ENCODE data around the gene TRMT112. TPM values are rescaled to one million over a fixed set of nuclear protein-coding genes. Genes with fewer than 3 reads are reported as not detected.

TRMT112 gene
- total RNA-seq (172 TPM), polyA plus RNA-seq (ENCODE audit: insufficient read depth, low read depth, low replicate concordance) (291 TPM)
- long read RNA-seq, donor 1, transcript TRMT112-204 (2 exons, 559 nt) = minor isoform, 5 of 493 reads
- long read RNA-seq, donor 1, transcript TRMT112-203 (3 exons, 823 nt) = minor isoform, 10 of 493 reads
- long read RNA-seq, donor 1, transcript TRMT112-206 (4 exons, 1,106 nt) = major isoform, 145 of 493 reads
- long read RNA-seq, donor 1, partial matches to known transcripts = 145 of 493 reads
- long read RNA-seq, donor 1, other reads (novel, unspliced or antisense) = 178 of 493 reads
- long read RNA-seq, donor 2, transcript TRMT112-206 (4 exons, 1,106 nt) = major isoform, 137 of 534 reads
- long read RNA-seq, donor 2, transcript TRMT112-204 (2 exons, 559 nt) = minor isoform, 8 of 534 reads
- long read RNA-seq, donor 2, transcript TRMT112-203 (3 exons, 823 nt) = minor isoform, 15 of 534 reads
- long read RNA-seq, donor 2, transcript TRMT112-205 (3 exons, 659 nt) = minor isoform, 9 of 534 reads
- long read RNA-seq, donor 2, partial matches to known transcripts = 327 of 534 reads
- long read RNA-seq, donor 2, other reads (novel, unspliced or antisense) = 37 of 534 reads
- long read RNA-seq, donor 3, transcript TRMT112-206 (4 exons, 1,106 nt) = major isoform, 199 of 231 reads
- long read RNA-seq, donor 3, transcript TRMT112-204 (2 exons, 559 nt) = minor isoform, 8 of 231 reads
- long read RNA-seq, donor 3, transcript TRMT112-203 (3 exons, 823 nt) = minor isoform, 10 of 231 reads
- long read RNA-seq, donor 3, transcript TRMT112-205 (3 exons, 659 nt) = minor isoform, 9 of 231 reads
- long read RNA-seq, donor 3, partial matches to known transcripts = 0 of 231 reads
- long read RNA-seq, donor 3, other reads (novel, unspliced or antisense) = 0 of 231 reads
- long read RNA-seq, donor 4, transcript TRMT112-203 (3 exons, 823 nt) = minor isoform, 11 of 526 reads
- long read RNA-seq, donor 4, transcript TRMT112-206 (4 exons, 1,106 nt) = major isoform, 115 of 526 reads
- long read RNA-seq, donor 4, transcript TRMT112-205 (3 exons, 659 nt) = minor isoform, 6 of 526 reads
- long read RNA-seq, donor 4, partial matches to known transcripts = 100 of 526 reads
- long read RNA-seq, donor 4, other reads (novel, unspliced or antisense) = 292 of 526 reads
- long read RNA-seq, donor 5, transcript TRMT112-206 (4 exons, 1,106 nt) = major isoform, 9 of 13 reads
- long read RNA-seq, donor 5, partial matches to known transcripts = 0 of 13 reads
- long read RNA-seq, donor 5, other reads (novel, unspliced or antisense) = 0 of 13 reads
- long read RNA-seq, donor 6, transcript TRMT112-206 (4 exons, 1,106 nt) = major isoform, 439 of 524 reads
- long read RNA-seq, donor 6, transcript TRMT112-203 (3 exons, 823 nt) = minor isoform, 36 of 524 reads
- long read RNA-seq, donor 6, transcript TRMT112-204 (2 exons, 559 nt) = minor isoform, 28 of 524 reads
- long read RNA-seq, donor 6, transcript TRMT112-205 (3 exons, 659 nt) = minor isoform, 10 of 524 reads
- long read RNA-seq, donor 6, partial matches to known transcripts = 0 of 524 reads
- long read RNA-seq, donor 6, other reads (novel, unspliced or antisense) = 5 of 524 reads
- long read RNA-seq, donor 7, transcript TRMT112-206 (4 exons, 1,106 nt) = major isoform, 91 of 106 reads
- long read RNA-seq, donor 7, transcript TRMT112-203 (3 exons, 823 nt) = minor isoform, 7 of 106 reads
- long read RNA-seq, donor 7, partial matches to known transcripts = 4 of 106 reads
- long read RNA-seq, donor 7, other reads (novel, unspliced or antisense) = 1 of 106 reads
- long read RNA-seq, donor 8, transcript TRMT112-206 (4 exons, 1,106 nt) = major isoform, 139 of 189 reads
- long read RNA-seq, donor 8, transcript TRMT112-205 (3 exons, 659 nt) = minor isoform, 11 of 189 reads
- long read RNA-seq, donor 8, transcript TRMT112-203 (3 exons, 823 nt) = minor isoform, 5 of 189 reads
- long read RNA-seq, donor 8, partial matches to known transcripts = 22 of 189 reads
- long read RNA-seq, donor 8, other reads (novel, unspliced or antisense) = 7 of 189 reads
- long read RNA-seq, donor 9, transcript TRMT112-205 (3 exons, 659 nt) = minor isoform, 8 of 343 reads
- long read RNA-seq, donor 9, transcript TRMT112-206 (4 exons, 1,106 nt) = major isoform, 86 of 343 reads
- long read RNA-seq, donor 9, partial matches to known transcripts = 91 of 343 reads
- long read RNA-seq, donor 9, other reads (novel, unspliced or antisense) = 150 of 343 reads
- long read RNA-seq, donor 10, transcript TRMT112-203 (3 exons, 823 nt) = minor isoform, 21 of 176 reads
- long read RNA-seq, donor 10, transcript TRMT112-206 (4 exons, 1,106 nt) = major isoform, 142 of 176 reads
- long read RNA-seq, donor 10, transcript TRMT112-204 (2 exons, 559 nt) = minor isoform, 9 of 176 reads
- long read RNA-seq, donor 10, partial matches to known transcripts = 0 of 176 reads
- long read RNA-seq, donor 10, other reads (novel, unspliced or antisense) = 0 of 176 reads

DNA sequence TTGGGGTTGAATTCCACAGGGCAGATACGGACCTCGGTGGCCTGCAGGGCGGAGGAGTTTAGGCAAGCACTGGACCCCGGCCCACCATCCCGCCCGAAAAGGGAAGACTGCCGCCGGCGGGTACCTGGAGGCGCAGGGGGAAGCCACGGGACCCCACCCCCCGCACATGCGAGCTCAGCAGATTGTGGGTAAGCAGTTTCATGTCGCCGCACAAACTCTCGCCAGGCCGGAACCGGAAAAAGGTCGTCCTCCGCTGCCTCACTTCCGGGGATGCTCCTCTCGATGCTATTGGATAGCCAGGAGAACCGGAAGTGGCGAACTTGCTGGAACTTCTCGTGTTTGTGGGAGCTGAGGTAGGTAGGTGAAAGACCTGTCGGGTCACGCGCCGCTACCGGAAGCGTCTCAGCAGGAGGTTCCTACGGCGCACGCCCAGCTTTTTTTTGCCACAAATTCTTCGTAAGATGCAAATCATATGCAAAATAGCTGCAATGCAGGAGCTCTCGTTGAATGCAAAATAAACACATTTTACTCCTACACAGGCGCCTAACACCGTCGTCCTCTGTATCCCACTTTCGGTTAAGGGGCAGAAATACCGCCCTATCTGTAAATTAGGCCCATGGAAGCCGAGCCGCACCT is at the start of gene TRMT112:
TRMT112 (minus strand) TSS at position 235 of the 636 bp plus-strand sequence; CDS start at position 202, 33 bp downstream.
- no peak for TF ChIP-seq CTCF (IDR thresholded peaks at IDR 0.05; ENCODE audit: borderline replicate concordance, extremely low read depth, insufficient read depth)
- H3K27ac ChIP-seq (ENCODE audit: low read depth in 2 of 2, low read length in 2 of 2) = peak within 1 kb of the TSS; percentile 100
- DNase-seq = peak; percentile 97 to 99 (median 98)
- peaks cover 0 to 12% (median 8%) of the 10 kb centered on the region in 3 donors for H3K36me3 ChIP-seq (ENCODE audit: control insufficient read depth in 2 of 3, insufficient read depth in 3 of 3, low read length in 3 of 3)
- H3K4me1 ChIP-seq (ENCODE audit: control insufficient read depth in 2 of 3, insufficient read depth in 2 of 3, low read depth in 1 of 3, low read length in 3 of 3) = peaks cover 0 to 13% (median 6%) of the 10 kb centered on the region in 3 donors
- peak; percentile 94 for FAIRE-seq
- H3K9ac ChIP-seq (ENCODE audit: low read length in 3 of 3) = peak within 1 kb of the TSS; percentile 89 to 97 (median 95)
- no peaks in the 10 kb centered on the region for H3K27me3 ChIP-seq (ENCODE audit: control insufficient read depth, insufficient read depth, low read length)
- intact Hi-C loops (cut with DNase I) = no loop called here
- H3K4me3 ChIP-seq (ENCODE audit: low read length in 3 of 3) = peak within 1 kb of the TSS; percentile 89 to 96 (median 92)
- no peaks in the 10 kb centered on the region for H3K9me3 ChIP-seq (ENCODE audit: control insufficient read depth in 2 of 3, insufficient read depth in 1 of 3, low read length in 3 of 3)

GRCh38 chr11:64366751-64367150 is 49.4 kb upstream of the TRMT112 start:
- FAIRE-seq = no peak
- no peak for TF ChIP-seq CTCF (IDR thresholded peaks at IDR 0.05; ENCODE audit: borderline replicate concordance, extremely low read depth, insufficient read depth)
- H3K36me3 ChIP-seq (ENCODE audit: control insufficient read depth in 2 of 3, insufficient read depth in 3 of 3, low read length in 3 of 3) = peaks cover 0 to 12% (median 4%) of the 10 kb centered on the region in 3 donors

More at GRCh38 chr11:64366751-64367150, 49.4 kb upstream of the TRMT112 start:
- Histone ChIP-seq H3K9me3 (ENCODE audit: control insufficient read depth in 2 of 3, insufficient read depth in 1 of 3, low read length in 3 of 3) (no peaks in the 10 kb centered on the region), H3K27me3 (ENCODE audit: control insufficient read depth, insufficient read depth, low read length) (no peaks in the 10 kb centered on the region), H3K4me1 (ENCODE audit: control insufficient read depth in 2 of 3, insufficient read depth in 2 of 3, low read depth in 1 of 3, low read length in 3 of 3) (no peaks in the 10 kb centered on the region), H3K27ac (ENCODE audit: low read depth in 2 of 2, low read length in 2 of 2) (no peak overlapping the region), H3K9ac (ENCODE audit: low read length in 3 of 3) (no peak overlapping the region), H3K4me3 (ENCODE audit: low read length in 3 of 3) (no peak overlapping the region)
- no peak for DNase-seq
- intact Hi-C loops (cut with DNase I) = no loop called here

Data from kidney (tissue), 22 donors.